NB4 (cell line): Measurements from ENCODE around the gene TSPAN7.

Source experiments
- DNase-seq: peaks from one replicate; pipeline ENCODE4 v3.0.0; 2010; ENCODE audit warnings: low read depth
- H3K4me3 ChIP-seq: one replicate; pipeline ENCODE4 v1.5.1; 2011; ENCODE audit warnings: mild to moderate bottlenecking, low read depth, low read length, moderate library complexity
- MYC ChIP-seq: IDR thresholded peaks from 2 replicates; pipeline ENCODE4 v1.6.1; 2011; ENCODE audit warnings: low read depth, low read length
- POLR2A ChIP-seq: IDR thresholded peaks from 2 replicates; pipeline ENCODE4 v1.6.1; 2011; ENCODE audit warnings: mild to moderate bottlenecking; ENCODE audit not compliant: insufficient read length; ENCODE audit errors: extremely low read depth
- TF ChIP-seq, protein P1 (sequence below): IDR thresholded peaks from one replicate; pipeline ENCODE4 v1.5.1; 2012; ENCODE audit warnings: low read depth, low read length
- TF ChIP-seq, protein P2 (sequence below): IDR thresholded peaks from 2 replicates; pipeline ENCODE4 v1.6.1; 2011; ENCODE audit warnings: low read depth, low read length

The TSPAN7 gene

DNA sequence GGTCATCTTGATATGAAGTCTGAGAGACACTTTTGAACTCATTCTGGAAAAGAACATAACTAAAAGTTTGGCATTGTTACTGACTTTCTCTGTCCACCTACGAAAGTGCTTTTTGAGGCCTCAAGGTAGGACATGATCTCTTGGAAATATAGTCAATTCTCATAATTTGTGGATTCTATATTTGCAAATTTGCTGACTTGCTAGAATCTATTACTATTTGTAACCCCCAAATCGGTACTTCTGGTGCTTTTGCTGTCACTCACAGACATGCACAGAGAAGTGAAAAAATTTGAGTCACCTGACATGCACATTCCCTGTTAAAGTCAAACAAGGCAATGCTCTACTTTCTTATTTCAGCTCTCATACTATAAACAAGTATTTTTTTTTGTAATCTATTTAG lies 35.6 kb downstream of the TSPAN7 start:
- TF ChIP-seq, protein P1, sequence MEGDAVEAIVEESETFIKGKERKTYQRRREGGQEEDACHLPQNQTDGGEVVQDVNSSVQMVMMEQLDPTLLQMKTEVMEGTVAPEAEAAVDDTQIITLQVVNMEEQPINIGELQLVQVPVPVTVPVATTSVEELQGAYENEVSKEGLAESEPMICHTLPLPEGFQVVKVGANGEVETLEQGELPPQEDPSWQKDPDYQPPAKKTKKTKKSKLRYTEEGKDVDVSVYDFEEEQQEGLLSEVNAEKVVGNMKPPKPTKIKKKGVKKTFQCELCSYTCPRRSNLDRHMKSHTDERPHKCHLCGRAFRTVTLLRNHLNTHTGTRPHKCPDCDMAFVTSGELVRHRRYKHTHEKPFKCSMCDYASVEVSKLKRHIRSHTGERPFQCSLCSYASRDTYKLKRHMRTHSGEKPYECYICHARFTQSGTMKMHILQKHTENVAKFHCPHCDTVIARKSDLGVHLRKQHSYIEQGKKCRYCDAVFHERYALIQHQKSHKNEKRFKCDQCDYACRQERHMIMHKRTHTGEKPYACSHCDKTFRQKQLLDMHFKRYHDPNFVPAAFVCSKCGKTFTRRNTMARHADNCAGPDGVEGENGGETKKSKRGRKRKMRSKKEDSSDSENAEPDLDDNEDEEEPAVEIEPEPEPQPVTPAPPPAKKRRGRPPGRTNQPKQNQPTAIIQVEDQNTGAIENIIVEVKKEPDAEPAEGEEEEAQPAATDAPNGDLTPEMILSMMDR: no peak
- no peak for TF ChIP-seq POLR2A
- TF ChIP-seq, protein P2, sequence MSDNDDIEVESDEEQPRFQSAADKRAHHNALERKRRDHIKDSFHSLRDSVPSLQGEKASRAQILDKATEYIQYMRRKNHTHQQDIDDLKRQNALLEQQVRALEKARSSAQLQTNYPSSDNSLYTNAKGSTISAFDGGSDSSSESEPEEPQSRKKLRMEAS: no peak
- no peak for TF ChIP-seq MYC
- no peak overlapping the region for H3K4me3 ChIP-seq
- no peak for DNase-seq

DNA sequence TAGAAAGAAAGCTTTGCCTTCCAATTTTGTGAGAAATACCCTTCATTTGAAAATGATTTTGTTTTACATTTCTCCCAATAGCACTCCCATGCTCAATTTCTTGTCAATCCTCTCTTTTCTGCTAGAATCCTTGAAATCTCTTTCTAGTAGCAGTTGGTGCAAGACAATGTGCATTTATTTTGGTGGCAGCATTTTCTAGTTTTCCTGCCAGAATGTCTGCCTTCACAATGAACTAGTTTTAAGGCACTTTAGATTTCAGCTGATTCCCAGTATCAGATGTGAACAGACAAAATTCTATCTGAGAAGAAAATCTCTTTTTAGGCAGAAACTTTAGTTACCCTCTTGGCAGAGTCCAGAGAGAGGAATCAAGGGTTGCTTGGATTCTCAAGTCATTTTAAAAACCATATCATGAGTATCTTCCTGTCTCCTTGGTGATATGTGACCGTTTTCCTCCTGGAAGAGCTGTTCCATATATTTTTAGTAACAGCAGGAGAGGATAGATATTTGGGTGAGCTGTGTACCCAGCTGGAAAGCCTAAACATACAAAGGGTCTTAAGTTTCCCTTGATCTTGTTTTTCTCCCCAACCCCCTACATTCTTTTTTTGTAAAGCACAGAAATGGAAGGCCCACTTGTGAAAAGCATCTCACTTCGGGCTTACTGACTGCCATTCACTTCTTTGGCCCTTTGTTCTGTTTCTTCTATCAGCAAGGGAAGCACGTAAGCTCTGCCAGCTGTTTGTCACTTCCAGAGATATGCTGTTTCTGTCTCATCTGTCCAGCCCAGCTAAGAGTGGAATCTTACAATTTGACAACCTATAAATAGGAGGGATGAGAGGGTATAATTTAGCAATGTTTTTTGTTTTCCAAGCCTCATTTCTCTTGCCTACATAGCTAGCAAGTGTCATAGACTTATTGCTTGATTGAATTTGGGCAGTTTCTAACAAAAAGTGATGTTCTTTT lies 38.7 kb downstream of the TSPAN7 start:
- TF ChIP-seq, protein P1: no peak
- no peak for TF ChIP-seq POLR2A
- TF ChIP-seq, protein P2: no peak
- no peak for TF ChIP-seq MYC
- H3K4me3 ChIP-seq: no peak overlapping the region
- no peak for DNase-seq

DNA sequence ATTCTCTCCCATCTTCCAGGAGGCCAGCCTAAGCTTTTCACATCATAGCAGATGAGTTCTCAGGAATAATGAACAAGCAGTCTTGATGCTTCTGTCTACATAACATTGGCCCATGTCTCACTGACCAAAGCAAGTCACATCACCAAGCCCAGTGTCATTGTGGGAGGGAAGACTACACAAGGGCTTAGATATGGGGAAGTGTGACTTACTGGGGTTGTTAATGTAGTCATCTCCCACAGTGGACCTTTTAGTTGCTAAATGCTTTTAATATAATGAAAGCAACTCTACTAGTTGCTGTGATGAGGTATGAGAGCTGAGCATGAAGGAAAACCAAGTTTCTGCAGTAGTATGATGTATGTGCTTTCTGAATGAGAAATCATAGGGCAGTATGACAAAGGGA lies 40.5 kb downstream of the TSPAN7 start:
- TF ChIP-seq, protein P2: no peak
- TF ChIP-seq, protein P1: no peak
- no peak for TF ChIP-seq MYC
- no peak for TF ChIP-seq POLR2A
- H3K4me3 ChIP-seq: no peak overlapping the region
- no peak for DNase-seq

DNA sequence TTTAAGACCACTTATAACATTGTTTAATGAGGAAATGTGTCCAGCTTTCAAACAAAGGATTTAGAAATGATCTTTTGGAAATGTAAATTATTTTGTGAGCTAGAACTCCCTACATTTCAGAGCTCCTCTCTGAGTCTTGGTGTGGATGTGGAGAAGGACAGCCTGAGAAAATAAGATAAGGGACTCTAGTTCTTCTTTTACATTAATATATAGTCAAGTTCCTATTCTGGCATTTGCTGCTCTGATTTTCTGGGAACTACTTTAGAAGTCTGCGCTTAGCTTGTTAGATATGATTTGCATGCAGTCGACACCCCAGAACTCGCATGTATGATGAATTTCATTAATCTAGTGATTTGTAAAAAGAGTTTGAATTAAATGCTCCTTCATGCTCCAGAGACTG lies 45.5 kb downstream of the TSPAN7 start:
- TF ChIP-seq MYC: no peak
- TF ChIP-seq, protein P2: no peak
- no peak for TF ChIP-seq POLR2A
- TF ChIP-seq, protein P1: no peak
- no peak overlapping the region for H3K4me3 ChIP-seq
- DNase-seq: no peak

DNA sequence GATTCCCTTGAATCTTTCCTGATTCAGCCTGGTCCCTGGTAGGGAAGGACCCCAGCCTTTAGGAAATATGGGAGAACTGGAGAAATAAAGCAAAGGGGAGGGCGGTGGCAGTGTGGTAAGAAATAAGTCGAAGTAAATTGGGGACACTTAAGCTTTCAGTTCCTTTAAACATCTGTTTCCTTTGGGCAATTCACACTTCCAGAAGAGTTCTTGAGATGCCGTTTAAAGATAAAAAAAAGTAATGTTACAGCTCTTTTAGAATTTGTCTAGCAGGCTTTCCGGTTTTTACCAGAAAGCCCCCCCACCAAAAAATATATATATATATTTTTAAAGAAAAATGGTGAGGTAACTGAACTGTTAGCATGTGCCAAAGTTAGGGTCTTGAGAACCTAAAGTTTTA lies 46.6 kb downstream of the TSPAN7 start:
- DNase-seq: no peak
- no peak overlapping the region for H3K4me3 ChIP-seq
- no peak for TF ChIP-seq POLR2A
- TF ChIP-seq MYC: no peak
- TF ChIP-seq, protein P2: no peak
- TF ChIP-seq, protein P1: no peak
